C4-2B (cell line): ENCODE results near the gene PSMD4.

Experiments
- H3K27ac ChIP-seq: fragments of 450-650 bp; 2 replicates; pipeline ENCODE4 v1.5.1; 2017
- ZFX ChIP-seq: fragments of 450-650 bp; IDR thresholded peaks from 2 replicates; pipeline ENCODE4 v1.6.1; 2017
- TF ChIP-seq, protein P1 (sequence below): fragments of 450-650 bp; conservative IDR thresholded peaks from 2 replicates; pipeline ENCODE4 v1.5.1; 2017; ENCODE audit warnings: mild to moderate bottlenecking

The PSMD4 gene

DNA sequence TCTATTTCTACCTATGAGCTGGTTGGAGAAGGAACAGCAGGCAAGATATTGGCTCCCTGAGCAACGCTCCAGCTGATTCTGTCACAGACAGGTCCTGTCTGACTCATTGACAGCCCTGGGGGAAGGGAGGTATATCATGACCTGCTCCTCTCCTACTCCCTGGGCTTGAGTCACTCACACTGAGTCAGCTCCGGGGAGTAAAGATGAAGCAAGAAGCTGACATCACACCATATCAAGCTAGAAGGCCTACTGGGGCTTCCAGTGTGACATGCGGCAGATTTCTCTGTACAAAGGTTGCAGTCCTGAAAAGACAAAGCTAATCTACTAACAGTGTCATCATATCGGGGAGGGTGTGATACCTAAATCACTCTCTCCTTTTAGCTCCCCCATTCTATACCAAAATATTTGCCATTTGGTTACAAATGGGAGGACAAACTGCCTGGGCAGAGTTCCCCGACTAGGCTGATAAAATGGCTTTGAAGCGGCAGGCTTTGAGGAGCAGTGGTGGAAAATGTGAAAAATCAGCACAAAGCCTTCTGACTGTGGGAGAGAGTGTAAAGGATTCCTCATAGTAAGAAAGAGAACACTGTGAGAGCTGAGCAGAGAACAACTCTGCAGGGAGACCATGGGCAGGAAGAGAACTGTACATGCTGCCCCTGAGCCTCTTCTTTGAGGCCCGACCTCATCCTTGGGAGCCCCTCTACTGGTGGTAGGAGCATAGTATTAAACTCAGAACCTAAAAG lies 57.2 kb downstream of the PSMD4 start:
- H3K27ac ChIP-seq: no peak overlapping the region
- TF ChIP-seq, protein P1, sequence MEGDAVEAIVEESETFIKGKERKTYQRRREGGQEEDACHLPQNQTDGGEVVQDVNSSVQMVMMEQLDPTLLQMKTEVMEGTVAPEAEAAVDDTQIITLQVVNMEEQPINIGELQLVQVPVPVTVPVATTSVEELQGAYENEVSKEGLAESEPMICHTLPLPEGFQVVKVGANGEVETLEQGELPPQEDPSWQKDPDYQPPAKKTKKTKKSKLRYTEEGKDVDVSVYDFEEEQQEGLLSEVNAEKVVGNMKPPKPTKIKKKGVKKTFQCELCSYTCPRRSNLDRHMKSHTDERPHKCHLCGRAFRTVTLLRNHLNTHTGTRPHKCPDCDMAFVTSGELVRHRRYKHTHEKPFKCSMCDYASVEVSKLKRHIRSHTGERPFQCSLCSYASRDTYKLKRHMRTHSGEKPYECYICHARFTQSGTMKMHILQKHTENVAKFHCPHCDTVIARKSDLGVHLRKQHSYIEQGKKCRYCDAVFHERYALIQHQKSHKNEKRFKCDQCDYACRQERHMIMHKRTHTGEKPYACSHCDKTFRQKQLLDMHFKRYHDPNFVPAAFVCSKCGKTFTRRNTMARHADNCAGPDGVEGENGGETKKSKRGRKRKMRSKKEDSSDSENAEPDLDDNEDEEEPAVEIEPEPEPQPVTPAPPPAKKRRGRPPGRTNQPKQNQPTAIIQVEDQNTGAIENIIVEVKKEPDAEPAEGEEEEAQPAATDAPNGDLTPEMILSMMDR: no peak
- TF ChIP-seq ZFX: no peak

DNA sequence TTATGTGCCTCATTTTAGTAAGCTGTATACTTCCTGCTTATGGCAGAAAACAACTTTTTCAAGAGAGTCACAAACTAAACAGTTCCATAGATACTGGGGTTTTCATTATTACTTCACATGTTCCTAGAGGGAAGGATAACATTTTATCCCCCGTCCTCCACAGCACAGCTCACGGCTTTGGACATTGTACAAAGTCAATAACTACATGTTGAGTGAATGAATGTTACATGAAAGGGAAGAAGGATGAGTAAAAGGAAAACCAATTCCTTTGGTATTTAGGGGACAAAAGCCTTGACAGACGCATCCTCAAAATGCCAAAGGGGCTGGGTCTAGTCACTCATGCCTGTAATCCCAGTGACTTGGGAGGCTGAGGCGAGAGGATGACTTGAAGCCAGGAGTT lies 57.9 kb downstream of the PSMD4 start:
- TF ChIP-seq, protein P1: no peak
- TF ChIP-seq ZFX: no peak
- H3K27ac ChIP-seq: no peak overlapping the region

DNA sequence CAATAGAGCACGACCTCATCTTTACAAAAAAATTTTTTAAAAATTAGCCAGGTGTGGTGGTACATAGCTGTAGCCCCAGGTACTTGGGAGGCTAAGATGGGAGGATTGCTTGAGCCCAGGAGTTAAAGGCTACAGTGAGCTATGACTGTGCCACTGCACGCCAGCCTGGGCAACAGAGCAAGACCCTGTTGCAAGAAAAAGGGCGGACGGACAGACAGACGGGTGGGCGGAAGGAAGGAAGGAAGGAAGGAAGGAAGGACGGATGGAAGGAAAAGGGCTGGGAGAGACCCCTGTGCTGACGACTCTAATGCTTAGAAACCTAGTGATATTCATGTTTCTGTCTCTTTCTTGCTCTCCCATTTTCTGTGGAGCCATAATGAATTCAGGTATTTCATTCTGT lies 58.3 kb downstream of the PSMD4 start:
- TF ChIP-seq, protein P1: no peak
- no peak for TF ChIP-seq ZFX
- no peak overlapping the region for H3K27ac ChIP-seq

DNA sequence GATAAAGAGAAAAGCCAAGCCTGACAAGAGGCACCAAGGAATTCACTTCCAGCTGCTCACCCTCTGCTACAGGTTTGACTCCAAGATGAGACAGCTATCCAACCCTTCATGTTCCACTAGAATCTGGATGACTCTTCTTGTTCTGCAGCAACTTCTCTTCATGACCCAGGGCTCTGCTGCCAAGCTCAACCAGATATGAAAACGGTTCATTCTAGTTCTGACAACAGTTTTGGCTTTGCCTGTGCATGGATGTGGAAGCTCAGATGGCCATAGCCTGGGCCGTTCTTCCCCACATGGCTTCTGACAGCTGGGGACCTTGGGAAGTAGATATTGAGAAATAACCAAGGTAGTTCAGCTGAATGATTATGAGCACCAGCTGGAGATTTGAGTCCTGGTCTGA lies 59.0 kb downstream of the PSMD4 start:
- TF ChIP-seq ZFX: no peak
- TF ChIP-seq, protein P1: no peak

DNA sequence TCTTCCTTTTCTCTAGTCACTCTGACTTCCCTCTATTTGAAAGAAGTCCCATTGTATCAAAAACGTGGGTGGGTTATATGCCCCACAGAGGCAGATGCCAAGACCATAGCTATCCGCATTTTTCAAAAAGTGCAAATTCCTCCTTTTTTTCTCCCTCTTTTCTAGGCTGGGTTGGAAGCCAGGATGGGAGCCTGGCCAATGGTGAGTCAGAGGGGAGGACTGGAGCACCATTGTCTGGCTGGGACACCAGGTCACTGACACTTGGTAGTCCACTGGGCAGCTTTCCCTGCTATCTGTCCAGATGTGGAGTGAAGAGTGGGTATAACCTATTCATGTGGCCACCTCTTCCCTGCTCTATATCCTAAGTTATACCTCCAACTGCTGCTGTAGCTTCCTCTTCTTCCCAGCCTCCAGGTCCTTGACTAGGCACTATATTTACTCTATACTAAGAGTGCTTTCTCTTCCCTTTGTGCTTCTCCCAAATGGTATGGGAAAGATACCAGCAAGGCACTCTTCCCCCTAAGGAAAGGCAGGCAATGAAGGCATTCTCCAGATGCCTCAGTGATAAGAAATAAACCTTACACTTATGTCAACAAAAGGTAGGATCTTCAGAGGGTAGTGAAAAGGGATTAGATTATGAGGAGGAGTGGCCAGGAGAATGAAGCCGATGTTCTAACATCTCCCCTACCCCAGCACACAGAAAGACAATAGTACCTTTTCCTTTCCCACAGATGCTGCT lies 59.8 kb downstream of the PSMD4 start:
- H3K27ac ChIP-seq: no peak overlapping the region
- no peak for TF ChIP-seq ZFX
- TF ChIP-seq, protein P1: no peak

More for the DNA sequence above, 59.0 kb downstream of the PSMD4 start:
- no peak overlapping the region for H3K27ac ChIP-seq

DNA sequence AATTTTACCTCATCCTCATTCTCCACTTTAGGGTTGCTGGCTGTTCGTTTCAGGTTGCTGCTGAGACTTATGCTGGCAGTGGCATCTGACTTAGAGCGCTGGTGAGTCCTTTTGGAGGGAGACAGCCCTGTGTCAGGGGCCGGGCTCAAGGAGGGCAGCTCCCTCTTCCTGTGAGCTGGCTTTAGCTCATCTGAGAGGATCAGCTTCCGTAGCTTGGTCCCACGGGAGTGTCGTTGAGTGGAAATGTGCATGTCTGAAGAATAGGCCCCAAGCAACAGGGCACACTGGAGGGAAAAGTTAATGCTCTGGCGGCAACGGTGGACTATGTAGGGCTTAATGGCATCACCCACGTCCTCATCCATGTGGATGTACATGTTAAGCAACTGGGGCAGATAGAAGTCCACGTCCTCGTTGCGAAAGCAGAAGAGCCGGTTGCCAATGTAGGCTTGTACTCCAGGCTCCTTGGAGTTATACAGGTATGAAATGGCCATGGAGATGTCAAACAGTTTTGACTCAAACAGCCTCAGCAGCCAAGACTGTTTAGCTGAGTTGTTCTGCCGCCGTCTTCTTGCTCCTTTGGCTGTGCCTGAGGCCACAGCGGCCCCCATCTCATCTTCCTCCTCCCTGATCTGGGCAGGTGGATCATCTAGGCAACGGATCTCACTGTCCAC lies 61.2 kb downstream of the PSMD4 start:
- no peak overlapping the region for H3K27ac ChIP-seq
- no peak for TF ChIP-seq ZFX
- TF ChIP-seq, protein P1: no peak
